Stomach (tissue), 9 donors: ENCODE measurements around the gene SLC22A14. TPM values are rescaled to one million over a fixed set of nuclear protein-coding genes. Genes with fewer than 3 reads are reported as not detected.

Experiments
- DNase-seq, 2 donors: peaks; one replicate each; pipeline versions ENCODE4 v3.0.0 to v3.0.0-alpha.2; 2013 to 2019
- H3K27ac ChIP-seq, 5 donors: fragments of 200-600 bp in 4 of 5; sonication (generic) in 4 of 5; one replicate each; pipeline ENCODE4 v1.5.1; 2013 to 2019; ENCODE audit warnings: mild to moderate bottlenecking in 1 of 5, moderate library complexity in 1 of 5
- H3K27me3 ChIP-seq, 3 donors: fragments of 200-600 bp; sonication (generic); one replicate each; pipeline ENCODE4 v1.5.1; 2017 to 2019; ENCODE audit warnings: mixed run types in 1 of 3
- H3K36me3 ChIP-seq, 4 donors: fragments of 200-600 bp; sonication (generic); 1 replicate in 3 of 4; 2 replicates in 1 of 4; pipeline ENCODE4 v1.5.1; 2016 to 2019
- H3K4me1 ChIP-seq, 4 donors: fragments of 200-600 bp; sonication (generic); one replicate each; pipeline ENCODE4 v1.5.1; 2016 to 2019
- H3K4me3 ChIP-seq, 4 donors: fragments of 200-600 bp; sonication (generic) in 3 of 4; one replicate each; pipeline ENCODE4 v1.5.1; 2016 to 2019; ENCODE audit warnings: mild to moderate bottlenecking in 1 of 4
- H3K9me3 ChIP-seq, 4 donors: fragments of 200-600 bp; sonication (generic); one replicate each; pipeline ENCODE4 v1.5.1; 2016 to 2019
- CTCF ChIP-seq, 7 experiments: fragments of 450-650 bp in 4 of 7; fragments of 200-600 bp in 3 of 7; sonication (generic) in 3 of 7; IDR thresholded peaks; one replicate each; pipeline ENCODE4 v1.5.1; 2016 to 2019; ENCODE audit warnings: antibody characterized with exemption in 7 of 7, control low read depth in 2 of 7, mild to moderate bottlenecking in 1 of 7
- EP300 ChIP-seq: sonication (generic); formaldehyde crosslinking; IDR thresholded peaks from one replicate; pipeline ENCODE4 v1.6.1; 2017; ENCODE audit warnings: antibody characterized with exemption
- POLR2A ChIP-seq, 4 donors: fragments of 450-650 bp; IDR thresholded peaks; one replicate each; pipeline ENCODE4 v1.6.1; 2016; ENCODE audit warnings: antibody characterized with exemption in 4 of 4, control low read depth in 2 of 4, mild to moderate bottlenecking in 1 of 4, moderate library complexity in 1 of 4
- POLR2AphosphoS5 ChIP-seq, 3 donors: sonication (generic); formaldehyde crosslinking; IDR thresholded peaks; one replicate each; pipeline ENCODE4 v1.6.1; 2016; ENCODE audit warnings: antibody characterized with exemption in 3 of 3
- WGBS, 5 donors: extraction: QIAGEN DNeasy Blood & Tissue Kit in 3 of 5; methylation state at CpG; one replicate each; pipeline versions ENCODE4 v1.1.5 to v1.1.7; 2013 to 2018; 5-methylcytosine and 5-hydroxymethylcytosine counted together
- intact Hi-C: fragments of 100-400 bp; cut with DNase I; formaldehyde crosslinking; loops from one replicate; pipeline ENCODE4 v1.15.1; 2023; ENCODE audit warnings: low total_unique reads
- polyA plus RNA-seq, 3 donors: library from polyadenylated mRNA; stranded (reverse); fragments of 200-250 nt; gene quantifications; one replicate each; pipeline ENCODE4 v1.2.3, GENCODE V29; 2013
- total RNA-seq, 5 donors: library from RNA; depleted of rRNA; stranded (reverse); fragments of >200 nt; gene quantifications; one replicate each; pipeline versions ENCODE4 v1.1.0 to v1.2.3, GENCODE V29; 2014 to 2016
- donor health status: healthy with polysubstance abuse.
- donor health status: Bipolar disorder and iron deficiency.
- donor health status: healthy.

SLC22A14 gene
- total and polyA plus RNA-seq, 8 donors: 0.08 to 0.31 TPM; not detected in 6

- Histone ChIP-seq H3K4me3 (no peak overlapping the region), H3K36me3 (no peaks in the 10 kb centered on the region), H3K27ac (no peak overlapping the region), H3K4me1 (no peaks in the 10 kb centered on the region), H3K27me3 (no peaks in the 10 kb centered on the region), H3K9me3 (no peaks in the 10 kb centered on the region)
- 79 to 91% (median 82%) methylated on average over 8 to 11 of the region's 11 CpGs for WGBS, 5 donors
- TF ChIP-seq POLR2A (IDR thresholded peaks at IDR 0.05) (no peak), CTCF (IDR thresholded peaks at IDR 0.05) (no peak), EP300 (no peak), POLR2AphosphoS5 (IDR thresholded peaks at IDR 0.05) (no peak)
- DNase-seq: no peak
- intact Hi-C loops: no loop called here
These were observed 31.6 kb downstream of the SLC22A14 start for GRCh38 chr3:38313695-38314094.

GRCh38 chr3:38314112-38314763 is 32.1 kb downstream of the SLC22A14 start:
- DNase-seq: no peak
- H3K4me3 ChIP-seq: no peak overlapping the region
- no peaks in the 10 kb centered on the region for H3K9me3 ChIP-seq
- no peak overlapping the region for H3K27ac ChIP-seq
- no peaks in the 10 kb centered on the region for H3K36me3 ChIP-seq
- H3K4me1 ChIP-seq: no peaks in the 10 kb centered on the region
- H3K27me3 ChIP-seq: no peaks in the 10 kb centered on the region
- 43 to 60% (median 51%) methylated on average over 4 of the region's 4 CpGs for WGBS, 5 donors
- TF ChIP-seq CTCF (IDR thresholded peaks at IDR 0.05): no peak
- TF ChIP-seq POLR2A (IDR thresholded peaks at IDR 0.05): no peak
- TF ChIP-seq EP300: no peak
- no peak for TF ChIP-seq POLR2AphosphoS5 (IDR thresholded peaks at IDR 0.05)
- intact Hi-C loops: no loop called here

GRCh38 chr3:38314764-38315487 is 32.8 kb downstream of the SLC22A14 start:
- WGBS, 5 donors: 63 to 77% (median 72%) methylated on average over 3 to 5 of the region's 5 CpGs
- no peak overlapping the region for H3K27ac ChIP-seq
- intact Hi-C loops: no loop called here
- no peak overlapping the region for H3K4me3 ChIP-seq
- H3K27me3 ChIP-seq: no peaks in the 10 kb centered on the region
- no peak for TF ChIP-seq POLR2A (IDR thresholded peaks at IDR 0.05)
- TF ChIP-seq CTCF (IDR thresholded peaks at IDR 0.05): no peak
- no peak for TF ChIP-seq EP300
- TF ChIP-seq POLR2AphosphoS5 (IDR thresholded peaks at IDR 0.05): no peak
- no peak for DNase-seq
- no peaks in the 10 kb centered on the region for H3K9me3 ChIP-seq
- H3K4me1 ChIP-seq: no peaks in the 10 kb centered on the region
- H3K36me3 ChIP-seq: no peaks in the 10 kb centered on the region

- TF ChIP-seq CTCF (IDR thresholded peaks at IDR 0.05) (no peak), POLR2AphosphoS5 (IDR thresholded peaks at IDR 0.05) (no peak), POLR2A (IDR thresholded peaks at IDR 0.05) (no peak), EP300 (no peak)
- H3K36me3 ChIP-seq: no peaks in the 10 kb centered on the region
- no peak overlapping the region for H3K4me3 ChIP-seq
- H3K27ac ChIP-seq: no peak overlapping the region
- WGBS, 5 donors: 67 to 86% (median 82%) methylated on average over 4 to 10 of the region's 10 CpGs
- intact Hi-C loops: no loop called here
- H3K27me3 ChIP-seq: no peaks in the 10 kb centered on the region
- no peaks in the 10 kb centered on the region for H3K4me1 ChIP-seq
- DNase-seq: no peak
- no peaks in the 10 kb centered on the region for H3K9me3 ChIP-seq
These were observed 33.6 kb downstream of the SLC22A14 start for GRCh38 chr3:38315488-38316230.
